Endothelial cell of umbilical vein (primary cell): ENCODE measurements around the gene HSD17B8. TPM values are rescaled to one million over a fixed set of nuclear protein-coding genes. Genes with fewer than 3 reads are reported as not detected.

Experiments
- BruUV-seq: library from RNA; stranded (reverse); fragments of 400-500 nt; replicated peaks from 2 replicates; lab custom pipeline; 2021; lab: Mats Ljungman, UMichigan
- CTCF ChIA-PET: fragments of 300-600, 350-600 bp; sonication (Branson Sonifier 250); formaldehyde crosslinking; loops from one replicate; lab custom pipeline; 2021; ENCODE audit warnings: antibody characterized with exemption, inconsistent platforms; lab: Charles Lee
- POLR2A ChIA-PET: fragments of 300-600, 350-600 bp; sonication (Branson Sonifier 250); formaldehyde crosslinking; loops from one replicate; lab custom pipeline; 2021; ENCODE audit warnings: antibody characterized with exemption, inconsistent platforms; lab: Charles Lee
- DNase-seq: peaks from one replicate; pipeline ENCODE4 v3.0.0-alpha.2; 2011; ENCODE audit warnings: low read depth, low spot score
- FAIRE-seq: peaks from 2 replicates; lab custom pipeline; 2011; peaks lifted over from hg19 to GRCh38; lab: Jason Lieb, UNC
- H2AFZ ChIP-seq: 2 replicates; pipeline ENCODE4 v1.6.0; 2012; ENCODE audit warnings: low read depth, low read length, control low read depth, inconsistent platforms
- H3K27ac ChIP-seq: 2 replicates; pipeline ENCODE4 v1.5.1; 2011; ENCODE audit warnings: low read depth, mild to moderate bottlenecking, control low read depth, low read length, moderate library complexity; ENCODE audit not compliant: insufficient read depth
- H3K27me3 ChIP-seq, 2 experiments: 2 replicates each; pipeline versions ENCODE4 v1.6.0 to v1.6.1; 2011; ENCODE audit warnings: low read length in 2 of 2, mixed read lengths in 1 of 2; ENCODE audit not compliant: control insufficient read depth in 2 of 2, insufficient read depth in 2 of 2
- H3K36me3 ChIP-seq, 2 experiments: 2 replicates in 1 of 2; 3 replicates in 1 of 2; pipeline ENCODE4 v1.5.1; 2011; ENCODE audit warnings: low read length in 2 of 2, mild to moderate bottlenecking in 1 of 2, moderate library complexity in 1 of 2; ENCODE audit not compliant: control insufficient read depth in 2 of 2, insufficient read depth in 2 of 2; ENCODE audit errors: extremely low read depth in 1 of 2
- H3K4me1 ChIP-seq: 3 replicates; pipeline ENCODE4 v1.5.1; 2011; ENCODE audit warnings: mild to moderate bottlenecking, low read length; ENCODE audit not compliant: control insufficient read depth, insufficient read depth; ENCODE audit errors: extremely low read depth
- H3K4me2 ChIP-seq: 2 replicates; pipeline ENCODE4 v1.6.1; 2011; ENCODE audit warnings: low read length, control low read depth, mixed read lengths; ENCODE audit not compliant: insufficient read depth
- H3K4me3 ChIP-seq, 3 experiments: fragments of 200-600 bp in 1 of 3; sonication (generic), shearing (Covaris generic) in 1 of 3; replicated peaks in 1 of 3; 2 replicates each; pipeline ENCODE4 v1.5.1; 2011 to 2016; ENCODE audit warnings: control low read depth in 3 of 3, low read length in 3 of 3, mild to moderate bottlenecking in 2 of 3, inconsistent platforms in 1 of 3, low read depth in 1 of 3, moderate library complexity in 1 of 3; ENCODE audit not compliant: insufficient read depth in 1 of 3
- H3K79me2 ChIP-seq: 2 replicates; pipeline ENCODE4 v1.6.0; 2012; ENCODE audit warnings: low read length, inconsistent platforms; ENCODE audit not compliant: control insufficient read depth, insufficient read depth
- H3K9ac ChIP-seq: replicated peaks from 2 replicates; pipeline ENCODE3; 2011; ENCODE audit warnings: low read length, control low read depth; ENCODE audit not compliant: insufficient read depth; ENCODE audit errors: extremely low read depth
- H3K9me1 ChIP-seq: replicated peaks from 3 replicates; pipeline ENCODE4 v1.6.0; 2011; ENCODE audit warnings: mild to moderate bottlenecking, low read length; ENCODE audit not compliant: control insufficient read depth, insufficient read depth; ENCODE audit errors: extremely low read depth
- H3K9me3 ChIP-seq: replicated peaks from 2 replicates; pipeline ENCODE4 v1.5.1; 2012; ENCODE audit warnings: low read length, inconsistent platforms; ENCODE audit not compliant: control insufficient read depth, insufficient read depth
- H4K20me1 ChIP-seq: replicated peaks from 2 replicates; pipeline ENCODE3; 2011; ENCODE audit warnings: mild to moderate bottlenecking, low read length; ENCODE audit not compliant: control insufficient read depth, insufficient read depth; ENCODE audit errors: extremely low read depth
- CTCF ChIP-seq, 2 donors: IDR thresholded peaks; 1 replicate in 1 of 2; 2 replicates in 1 of 2; pipeline ENCODE4 v1.5.1; 2011; ENCODE audit warnings: low read length in 2 of 2, mild to moderate bottlenecking in 2 of 2, moderate library complexity in 2 of 2, control low read depth in 1 of 2, inconsistent platforms in 1 of 2, low read depth in 1 of 2; ENCODE audit not compliant: insufficient read depth in 1 of 2; ENCODE audit errors: extremely low read depth in 1 of 2
- EZH2 ChIP-seq: IDR thresholded peaks from 2 replicates; pipeline ENCODE4 v1.6.1; 2012; ENCODE audit warnings: borderline replicate concordance, low read depth, mild to moderate bottlenecking, moderate library complexity, low read length, inconsistent platforms; ENCODE audit not compliant: severe bottlenecking
- FOS ChIP-seq: IDR thresholded peaks from 2 replicates; pipeline ENCODE4 v1.6.1; 2011; ENCODE audit warnings: mild to moderate bottlenecking, low read length, moderate library complexity, borderline replicate concordance; ENCODE audit not compliant: insufficient read depth
- GATA2 ChIP-seq: IDR thresholded peaks from 2 replicates; pipeline ENCODE4 v1.7.0; 2011; ENCODE audit warnings: low read depth, mild to moderate bottlenecking, moderate library complexity, mixed read lengths, low read length; ENCODE audit not compliant: insufficient read length, insufficient read depth
- JUN ChIP-seq: IDR thresholded peaks from 2 replicates; pipeline ENCODE4 v1.6.1; 2011; ENCODE audit warnings: borderline replicate concordance, low read depth; ENCODE audit not compliant: insufficient read length, insufficient read depth
- MAX ChIP-seq: IDR thresholded peaks from 2 replicates; pipeline ENCODE4 v1.6.1; 2011; ENCODE audit not compliant: insufficient read depth, insufficient read length
- MYC ChIP-seq: IDR thresholded peaks from one replicate; pipeline ENCODE4 v1.6.1; 2011; ENCODE audit warnings: mild to moderate bottlenecking, low read depth, low read length
- POLR2A ChIP-seq: IDR thresholded peaks from 2 replicates; pipeline ENCODE4 v1.6.1; 2012; ENCODE audit warnings: low read depth, mild to moderate bottlenecking, control low read depth, low read length
- POLR2AphosphoS5 ChIP-seq: IDR thresholded peaks from 2 replicates; pipeline ENCODE4 v1.6.1; 2012; ENCODE audit warnings: low read depth, mild to moderate bottlenecking, control low read depth, low read length, moderate library complexity; ENCODE audit not compliant: insufficient read depth
- dilution Hi-C: fragments of 300-500 bp; cut with MboI; formaldehyde crosslinking; loops from one replicate; pipeline ENCODE4 v1.15.0; 2019; ENCODE audit warnings: low sequenced_read_pairs; ENCODE audit not compliant: extremely low pct_ligation_motif_present
- intact Hi-C: fragments of 100-400 bp; cut with micrococcal nuclease; formaldehyde crosslinking; loops from one replicate; pipeline ENCODE4 v1.10.0; 2022
- polyA plus RNA-seq, 4 experiments: library from polyadenylated mRNA; depleted of rRNA in 3 of 4; stranded (reverse) in 3 of 4; unstranded in 1 of 4; fragments of >200 nt; gene quantifications; 2 replicates each; pipeline versions ENCODE4 v1.2.1 to v1.2.3, GENCODE V29; 2011 to 2012; ENCODE audit warnings: missing spikeins in 1 of 4
- total RNA-seq: library from RNA; stranded (reverse); gene quantifications from 2 replicates; pipeline ENCODE4 v1.2.3, GENCODE V29; 2021

Gene HSD17B8
- total and polyA plus RNA-seq, 2 donors (not counting 3 experiments of a cell fraction or from before 2014, with no cell fraction given): 4.0 to 8.2 TPM

- BruUV-seq: no TSS peak
- ChIA-PET CTCF (no interaction called here), POLR2A (no interaction called here)
- Histone ChIP-seq H3K4me2 (no peak overlapping the region), H3K9me3 (no peaks in the 10 kb centered on the region), H3K27ac (no peak overlapping the region), H3K9me1 (no peaks in the 10 kb centered on the region), H3K4me3 (no peak overlapping the region), H2AFZ (no peak overlapping the region), H3K9ac (no peak overlapping the region), H3K36me3 (no peaks in the 10 kb centered on the region), H4K20me1 (no peaks in the 10 kb centered on the region), H3K79me2 (no peaks in the 10 kb centered on the region), H3K4me1 (peaks cover 7% of the 10 kb centered on the region), H3K27me3 (peaks cover 0 to 11% of the 10 kb centered on the region in 2 experiments)
- dilution Hi-C loops (no loop called here), intact Hi-C loops (no loop called here)
- TF ChIP-seq POLR2AphosphoS5: no peak
- no peak for TF ChIP-seq FOS
- TF ChIP-seq MAX: no peak
- no peak for TF ChIP-seq MYC
- TF ChIP-seq JUN: no peak
- TF ChIP-seq CTCF (IDR thresholded peaks at IDR 0.05; ENCODE audit: extremely low read depth in 1 of 2, insufficient read depth in 1 of 2, low read depth in 1 of 2, low read length in 2 of 2): no peak
- no peak for TF ChIP-seq EZH2
- TF ChIP-seq GATA2: no peak
- no peak for TF ChIP-seq POLR2A
- FAIRE-seq: no peak
- DNase-seq: no peak
These were observed 19.3 kb upstream of the HSD17B8 start for GRCh38 chr6:33185190-33185589.
